Measurements from ENCODE around the gene ITPK1.

ITPK1 gene

GRCh38 chr14:93051600-93052546 lies 63.9 kb downstream of the ITPK1 start:
- no peak overlapping the region for H3K9ac ChIP-seq (ENCODE audit: insufficient read length)
- no peaks in the 10 kb centered on the region for H3K36me3 ChIP-seq (ENCODE audit: insufficient read depth, low read length)
- no peak for DNase-seq (ENCODE audit: low read depth, low spot score)
- no peaks in the 10 kb centered on the region for H3K9me3 ChIP-seq (ENCODE audit: low read depth, low read length)
- H3K4me3 ChIP-seq: no peak overlapping the region
- no peak overlapping the region for H3K27ac ChIP-seq
- no peak for TF ChIP-seq FOXP2 (optimal IDR thresholded peaks at IDR 0.05; ENCODE audit: control extremely low read depth, extremely low read length, insufficient read depth)

GRCh38 chr14:93050761-93051160 lies 65.0 kb downstream of the ITPK1 start:
- Histone ChIP-seq H3K9me3 (ENCODE audit: low read depth, low read length) (no peaks in the 10 kb centered on the region), H3K4me3 (no peak overlapping the region), H3K9ac (ENCODE audit: insufficient read length) (no peak overlapping the region), H3K36me3 (ENCODE audit: insufficient read depth, low read length) (no peaks in the 10 kb centered on the region), H3K27ac (no peak overlapping the region)
- no peak for TF ChIP-seq POLR2AphosphoS5 (IDR thresholded peaks at IDR 0.05; ENCODE audit: borderline replicate concordance, low read depth, low read length)
- no peak for TF ChIP-seq FOXP2 (optimal IDR thresholded peaks at IDR 0.05; ENCODE audit: control extremely low read depth, extremely low read length, insufficient read depth)
- no peak for TF ChIP-seq EZH2 (IDR thresholded peaks at IDR 0.05)
- no peak for DNase-seq (ENCODE audit: low read depth, low spot score)

GRCh38 chr14:93049867-93050331 lies 65.8 kb downstream of the ITPK1 start:
- no peak overlapping the region for H3K4me3 ChIP-seq
- no peak for DNase-seq (ENCODE audit: low read depth, low spot score)
- no peak for TF ChIP-seq EZH2 (IDR thresholded peaks at IDR 0.05)
- no peak for TF ChIP-seq POLR2AphosphoS5 (IDR thresholded peaks at IDR 0.05; ENCODE audit: borderline replicate concordance, low read depth, low read length)
- TF ChIP-seq FOXP2 (optimal IDR thresholded peaks at IDR 0.05; ENCODE audit: control extremely low read depth, extremely low read length, insufficient read depth): no peak
- no peak overlapping the region for H3K9ac ChIP-seq (ENCODE audit: insufficient read length)
- no peaks in the 10 kb centered on the region for H3K9me3 ChIP-seq (ENCODE audit: low read depth, low read length)
- no peaks in the 10 kb centered on the region for H3K36me3 ChIP-seq (ENCODE audit: insufficient read depth, low read length)
- no peak overlapping the region for H3K27ac ChIP-seq

- Histone ChIP-seq H3K36me3 (ENCODE audit: insufficient read depth, low read length) (no peaks in the 10 kb centered on the region), H3K27ac (no peak overlapping the region), H3K9ac (ENCODE audit: insufficient read length) (no peak overlapping the region), H3K4me3 (no peak overlapping the region), H3K9me3 (ENCODE audit: low read depth, low read length) (no peaks in the 10 kb centered on the region)
- TF ChIP-seq EZH2 (IDR thresholded peaks at IDR 0.05) (no peak), FOXP2 (optimal IDR thresholded peaks at IDR 0.05; ENCODE audit: control extremely low read depth, extremely low read length, insufficient read depth) (no peak), POLR2AphosphoS5 (IDR thresholded peaks at IDR 0.05; ENCODE audit: borderline replicate concordance, low read depth, low read length) (no peak)
- no peak for DNase-seq (ENCODE audit: low read depth, low spot score)
Observed at GRCh38 chr14:93049315-93049714, 66.4 kb downstream of the ITPK1 start.

- Histone ChIP-seq H3K9me3 (ENCODE audit: low read depth, low read length) (no peaks in the 10 kb centered on the region), H3K27ac (no peak overlapping the region), H3K36me3 (ENCODE audit: insufficient read depth, low read length) (no peaks in the 10 kb centered on the region), H3K9ac (ENCODE audit: insufficient read length) (no peak overlapping the region), H3K4me3 (no peak overlapping the region)
- TF ChIP-seq EZH2 (IDR thresholded peaks at IDR 0.05) (no peak), FOXP2 (optimal IDR thresholded peaks at IDR 0.05; ENCODE audit: control extremely low read depth, extremely low read length, insufficient read depth) (no peak), POLR2AphosphoS5 (IDR thresholded peaks at IDR 0.05; ENCODE audit: borderline replicate concordance, low read depth, low read length) (no peak)
- DNase-seq (ENCODE audit: low read depth, low spot score): no peak
Observed at GRCh38 chr14:93048843-93049242, 66.9 kb downstream of the ITPK1 start.

- H3K9ac ChIP-seq (ENCODE audit: insufficient read length): no peak overlapping the region
- no peaks in the 10 kb centered on the region for H3K36me3 ChIP-seq (ENCODE audit: insufficient read depth, low read length)
- DNase-seq (ENCODE audit: low read depth, low spot score): no peak
- no peak overlapping the region for H3K4me3 ChIP-seq
- no peak overlapping the region for H3K27ac ChIP-seq
- no peaks in the 10 kb centered on the region for H3K9me3 ChIP-seq (ENCODE audit: low read depth, low read length)
- TF ChIP-seq POLR2AphosphoS5 (IDR thresholded peaks at IDR 0.05; ENCODE audit: borderline replicate concordance, low read depth, low read length): no peak
- TF ChIP-seq EZH2 (IDR thresholded peaks at IDR 0.05): no peak
- TF ChIP-seq FOXP2 (optimal IDR thresholded peaks at IDR 0.05; ENCODE audit: control extremely low read depth, extremely low read length, insufficient read depth): no peak
Observed at GRCh38 chr14:93047661-93048060, 68.1 kb downstream of the ITPK1 start.

- Histone ChIP-seq H3K9me3 (ENCODE audit: low read depth, low read length) (no peaks in the 10 kb centered on the region), H3K27ac (no peak overlapping the region), H3K9ac (ENCODE audit: insufficient read length) (no peak overlapping the region), H3K36me3 (ENCODE audit: insufficient read depth, low read length) (no peaks in the 10 kb centered on the region), H3K4me3 (no peak overlapping the region)
- no peak for DNase-seq (ENCODE audit: low read depth, low spot score)
- TF ChIP-seq EZH2 (IDR thresholded peaks at IDR 0.05): no peak
- no peak for TF ChIP-seq FOXP2 (optimal IDR thresholded peaks at IDR 0.05; ENCODE audit: control extremely low read depth, extremely low read length, insufficient read depth)
- no peak for TF ChIP-seq POLR2AphosphoS5 (IDR thresholded peaks at IDR 0.05; ENCODE audit: borderline replicate concordance, low read depth, low read length)
Observed at GRCh38 chr14:93047157-93047556, 68.6 kb downstream of the ITPK1 start.

GRCh38 chr14:93046705-93047050 lies 69.0 kb downstream of the ITPK1 start:
- no peak for TF ChIP-seq EZH2 (IDR thresholded peaks at IDR 0.05)
- TF ChIP-seq FOXP2 (optimal IDR thresholded peaks at IDR 0.05; ENCODE audit: control extremely low read depth, extremely low read length, insufficient read depth): no peak
- no peaks in the 10 kb centered on the region for H3K9me3 ChIP-seq (ENCODE audit: low read depth, low read length)
- H3K36me3 ChIP-seq (ENCODE audit: insufficient read depth, low read length): no peaks in the 10 kb centered on the region
- no peak for DNase-seq (ENCODE audit: low read depth, low spot score)
- no peak overlapping the region for H3K27ac ChIP-seq
- H3K4me3 ChIP-seq: no peak overlapping the region
- no peak overlapping the region for H3K9ac ChIP-seq (ENCODE audit: insufficient read length)

Measured in SK-N-MC (cell line).